ENCODE results near the gene DEFB131A.
"Not testable (repeated sequence)": the region's sequence is repeated elsewhere in the genome, so short reads cannot be mapped to it uniquely, and the experiment has no call there.

- TF ChIP-seq CTCF (IDR thresholded peaks at IDR 0.05; ENCODE audit: poor library complexity), result peak; percentile 55
- not testable (repeated sequence) for TF ChIP-seq EZH2phosphoT487 (IDR thresholded peaks at IDR 0.05; ENCODE audit: low read depth, severe bottlenecking, unreplicated experiment); EZH2 (IDR thresholded peaks at IDR 0.05; ENCODE audit: borderline replicate concordance)
Observed at GRCh38 chr4:9495443-9495842, 51.2 kb downstream of the DEFB131A start.
